MCF 10A (cell line): ENCODE results near the gene PLPPR5. TPM values are rescaled to one million over a fixed set of nuclear protein-coding genes. Genes with fewer than 3 reads are reported as not detected.

Experiments used
- BruUV-seq: library from RNA; stranded (reverse); fragments of 400-500 nt; replicated peaks from 2 replicates; lab custom pipeline; 2021; lab: Mats Ljungman, UMichigan
- CTCF ChIA-PET: fragments of 300-600 bp; sonication (Branson Sonifier 250); formaldehyde crosslinking; extraction: SDS; loops from one replicate; lab custom pipeline; 2021; ENCODE audit warnings: antibody characterized with exemption, inconsistent platforms; lab: Yijun Ruan, JAX
- POLR2A ChIA-PET: fragments of 300-600, 350-650 bp; sonication (Branson Sonifier 250); formaldehyde crosslinking; extraction: SDS; loops from one replicate; lab custom pipeline; 2020; ENCODE audit warnings: antibody characterized with exemption, inconsistent platforms; lab: Yijun Ruan, JAX
- DNase-seq: peaks from one replicate; pipeline ENCODE4 v3.0.0-alpha.2; 2018; ENCODE audit not compliant: unreplicated experiment
- H3K27ac Mint-ChIP-seq: one replicate; pipeline ENCODE4 v1.8.0; 2022; ENCODE audit warnings: mild to moderate bottlenecking, low read depth, mixed read lengths; ENCODE audit not compliant: unreplicated experiment
- H3K27me3 Mint-ChIP-seq: one replicate; pipeline ENCODE4 v1.8.0; 2022; ENCODE audit warnings: mixed read lengths; ENCODE audit not compliant: insufficient read depth, unreplicated experiment
- H3K36me3 Mint-ChIP-seq: one replicate; pipeline ENCODE4 v1.8.0; 2022; ENCODE audit warnings: mild to moderate bottlenecking, moderate library complexity, mixed read lengths; ENCODE audit not compliant: insufficient read depth, unreplicated experiment
- H3K4me1 Mint-ChIP-seq: one replicate; pipeline ENCODE4 v1.8.0; 2022; ENCODE audit warnings: mixed read lengths; ENCODE audit not compliant: insufficient read depth, unreplicated experiment
- H3K4me3 Mint-ChIP-seq: one replicate; pipeline ENCODE4 v1.8.0; 2022; ENCODE audit warnings: mild to moderate bottlenecking, moderate library complexity, mixed read lengths; ENCODE audit not compliant: unreplicated experiment
- H3K9me3 Mint-ChIP-seq: one replicate; pipeline ENCODE4 v1.8.0; 2022; ENCODE audit warnings: mixed read lengths; ENCODE audit not compliant: unreplicated experiment
- CTCF ChIP-seq: fragments of 200-600 bp; IDR thresholded peaks from one replicate; pipeline ENCODE4 v1.8.0; 2022; ENCODE audit warnings: antibody characterized with exemption, mild to moderate bottlenecking; ENCODE audit not compliant: unreplicated experiment
- intact Hi-C: fragments of 100-400 bp; cut with micrococcal nuclease; formaldehyde crosslinking; loops from 2 replicates; pipeline ENCODE4 v1.14.1; 2022
- total RNA-seq: library from RNA; stranded (reverse); gene quantifications from 2 replicates; pipeline ENCODE4 v1.2.3, GENCODE V29; 2022

Gene PLPPR5
- total RNA-seq, 1 experiment from 2014 or later = not detected

GRCh38 chr1:98897479-98897878 lies 107.2 kb downstream of the PLPPR5 start:
- Mint-ChIP-seq H3K36me3 (no peaks in the 10 kb centered on the region), H3K27ac (no peak overlapping the region), H3K27me3 (no peaks in the 10 kb centered on the region), H3K9me3 (no peaks in the 10 kb centered on the region), H3K4me3 (no peak overlapping the region), H3K4me1 (no peaks in the 10 kb centered on the region)
- no peak for TF ChIP-seq CTCF
- intact Hi-C loops = no loop called here
- POLR2A ChIA-PET = no interaction called here
- BruUV-seq = no TSS peak
- CTCF ChIA-PET = interaction anchor here (0.8 kb wide), 1 partner anchor 10 kb away, joined by 3 read pairs; no protein-coding TSS in a partner anchor
- no peak for DNase-seq

- Mint-ChIP-seq H3K4me1 (no peaks in the 10 kb centered on the region), H3K27me3 (no peaks in the 10 kb centered on the region), H3K9me3 (no peaks in the 10 kb centered on the region), H3K27ac (no peak overlapping the region), H3K36me3 (no peaks in the 10 kb centered on the region), H3K4me3 (no peak overlapping the region)
- ChIA-PET CTCF (interaction anchor here (0.6 kb wide), 1 partner anchor 329 kb away, joined by 3 read pairs; no protein-coding TSS in a partner anchor), POLR2A (no interaction called here)
- intact Hi-C loops = no loop called here
- no peak for TF ChIP-seq CTCF
- DNase-seq = no peak
- BruUV-seq = no TSS peak
Measured at GRCh38 chr1:98896711-98897445, 107.8 kb downstream of the PLPPR5 start.

- no peak overlapping the region for H3K27ac Mint-ChIP-seq
- CTCF ChIA-PET = no interaction called here
- BruUV-seq = no TSS peak
Measured at GRCh38 chr1:98893371-98893770, 111.3 kb downstream of the PLPPR5 start.

More at GRCh38 chr1:98893371-98893770, 111.3 kb downstream of the PLPPR5 start:
- H3K4me3 Mint-ChIP-seq = no peak overlapping the region
- intact Hi-C loops = no loop called here
- H3K4me1 Mint-ChIP-seq = no peaks in the 10 kb centered on the region
- no peak for TF ChIP-seq CTCF
- H3K9me3 Mint-ChIP-seq = no peaks in the 10 kb centered on the region
- POLR2A ChIA-PET = no interaction called here
- no peak for DNase-seq
- no peaks in the 10 kb centered on the region for H3K27me3 Mint-ChIP-seq
- no peaks in the 10 kb centered on the region for H3K36me3 Mint-ChIP-seq
